Measurements from ENCODE around the gene OR8K3.

Gene OR8K3

DNA sequence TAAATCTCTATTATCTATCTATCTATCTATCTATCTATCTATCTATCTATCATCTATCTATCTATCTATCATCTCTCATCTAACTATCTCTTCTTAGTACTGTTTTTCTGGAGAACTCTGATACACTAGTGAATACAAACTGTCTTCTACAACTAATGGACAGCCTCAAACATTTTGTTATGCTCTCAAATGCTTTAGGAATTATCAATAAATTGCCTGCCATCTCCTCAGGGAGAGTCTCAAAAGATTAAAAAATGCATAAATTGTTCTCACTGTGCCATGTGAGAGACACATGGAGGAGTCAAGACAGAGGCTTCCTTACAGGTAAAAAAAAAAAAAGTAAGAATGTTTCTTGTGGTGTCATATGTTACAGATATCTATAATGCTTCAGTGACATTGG is at the start of gene OR8K3:
Gene OR8K3, plus strand, starts transcription at position 301 of the 400 bp plus-strand sequence. CDS start 3,163 bp downstream, outside the sequence.
- no peak for DNase-seq

DNA sequence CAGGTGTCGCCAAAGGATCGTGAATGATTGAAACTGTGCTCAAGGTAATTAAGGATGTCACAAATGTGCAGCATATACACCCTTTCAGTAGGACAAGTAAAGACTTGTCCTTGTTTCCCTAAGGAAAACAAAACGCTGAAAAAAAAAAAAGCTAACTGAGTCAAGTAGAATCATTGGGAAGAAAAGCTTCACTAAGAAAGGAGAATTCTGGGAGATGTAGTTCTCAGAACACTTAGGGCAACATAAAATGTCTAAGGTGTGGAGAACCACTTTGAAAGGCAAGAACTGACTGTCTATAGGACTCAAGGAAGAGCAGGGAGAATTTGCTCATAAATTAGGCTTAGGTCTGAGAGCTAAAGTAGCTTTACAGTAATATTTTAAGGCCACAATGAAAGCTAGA is 43.9 kb upstream of the OR8K3 start:
- DNase-seq: no peak

DNA sequence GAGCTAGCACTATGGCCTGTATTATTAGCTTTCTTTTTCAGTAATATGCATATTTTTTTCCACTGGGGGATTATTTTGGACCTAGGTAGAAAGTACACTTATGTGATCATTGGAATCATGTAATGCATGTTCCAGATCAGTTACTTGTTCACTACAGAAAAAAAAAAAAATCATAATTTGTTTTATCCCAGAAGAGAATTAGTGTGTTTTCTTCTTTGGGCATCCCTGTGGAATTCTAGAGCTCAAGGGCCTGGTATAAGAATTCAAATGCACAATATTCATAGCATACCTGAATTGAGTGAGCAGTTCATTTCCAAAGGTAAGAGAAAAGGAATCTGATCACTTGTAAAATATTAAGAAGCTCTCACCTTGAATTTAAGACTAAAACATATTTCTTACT is 41.1 kb upstream of the OR8K3 start, which contains the start of gene OR5T1:
Gene OR5T1, plus strand, starts transcription at position 301 of the 400 bp plus-strand sequence. CDS start 1,485 bp downstream, outside the sequence.
- no peak for DNase-seq

DNA sequence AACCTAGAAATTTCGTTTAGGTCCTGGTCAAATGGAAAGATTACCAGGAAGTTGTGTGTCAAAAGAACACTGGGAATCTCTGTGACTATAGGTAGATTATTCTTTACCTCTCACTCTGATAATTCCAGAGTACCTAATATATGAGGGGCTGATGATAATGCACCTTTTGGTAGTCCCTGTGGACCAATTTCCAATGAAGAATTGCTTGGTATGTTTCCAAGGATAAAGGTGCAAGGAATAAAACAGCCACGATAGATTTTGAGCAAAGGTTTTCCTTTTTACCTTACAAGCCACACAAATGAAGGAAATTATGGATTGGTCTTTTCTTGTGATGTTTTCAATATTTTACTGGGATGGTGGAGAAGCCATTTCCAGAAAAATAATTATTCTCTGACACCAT is 22.8 kb upstream of the OR8K3 start, which contains the start of gene OR8H1:
Gene OR8H1, minus strand, starts transcription at position 101 of the 400 bp plus-strand sequence. CDS start 1,192 bp downstream, outside the sequence.
- DNase-seq: no peak

DNA sequence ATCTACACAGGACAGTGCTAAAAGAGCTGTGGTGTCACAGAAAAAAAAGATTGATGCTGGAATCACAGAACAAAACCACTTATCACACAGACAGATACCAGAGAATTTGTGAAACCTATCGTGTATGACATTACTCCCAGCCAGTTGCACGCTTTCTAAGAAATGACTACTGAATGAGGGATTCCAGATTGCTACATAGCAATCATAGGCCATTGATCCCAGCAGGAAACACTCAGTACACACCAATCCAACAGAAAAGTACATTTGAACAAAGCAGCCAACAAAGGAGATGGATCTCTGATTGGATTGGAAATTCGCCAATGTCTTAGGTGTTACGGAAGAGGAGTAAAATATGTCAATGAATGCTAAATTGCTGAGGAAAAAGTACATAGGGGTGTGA is 18.0 kb upstream of the OR8K3 start:
- DNase-seq: no peak

DNA sequence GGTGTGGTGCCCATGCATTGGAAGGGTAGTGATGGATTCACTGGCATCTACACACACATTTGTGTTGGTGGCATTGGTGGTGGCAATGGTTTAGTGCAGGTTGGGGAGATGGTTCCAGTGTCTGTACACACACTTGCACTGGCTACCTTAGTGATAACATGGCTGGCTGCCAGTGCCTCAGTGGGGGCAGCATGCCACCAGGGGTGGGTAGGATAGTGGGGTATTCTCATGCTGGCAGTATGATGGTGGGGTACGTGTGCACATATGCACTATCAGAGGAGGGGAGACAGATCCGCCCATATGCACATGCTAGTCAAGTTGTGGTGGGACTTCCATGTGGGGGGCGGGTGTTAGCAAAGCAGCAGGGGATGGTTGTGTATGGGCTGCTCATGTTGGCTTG is 7.1 kb upstream of the OR8K3 start:
- no peak for DNase-seq

DNA sequence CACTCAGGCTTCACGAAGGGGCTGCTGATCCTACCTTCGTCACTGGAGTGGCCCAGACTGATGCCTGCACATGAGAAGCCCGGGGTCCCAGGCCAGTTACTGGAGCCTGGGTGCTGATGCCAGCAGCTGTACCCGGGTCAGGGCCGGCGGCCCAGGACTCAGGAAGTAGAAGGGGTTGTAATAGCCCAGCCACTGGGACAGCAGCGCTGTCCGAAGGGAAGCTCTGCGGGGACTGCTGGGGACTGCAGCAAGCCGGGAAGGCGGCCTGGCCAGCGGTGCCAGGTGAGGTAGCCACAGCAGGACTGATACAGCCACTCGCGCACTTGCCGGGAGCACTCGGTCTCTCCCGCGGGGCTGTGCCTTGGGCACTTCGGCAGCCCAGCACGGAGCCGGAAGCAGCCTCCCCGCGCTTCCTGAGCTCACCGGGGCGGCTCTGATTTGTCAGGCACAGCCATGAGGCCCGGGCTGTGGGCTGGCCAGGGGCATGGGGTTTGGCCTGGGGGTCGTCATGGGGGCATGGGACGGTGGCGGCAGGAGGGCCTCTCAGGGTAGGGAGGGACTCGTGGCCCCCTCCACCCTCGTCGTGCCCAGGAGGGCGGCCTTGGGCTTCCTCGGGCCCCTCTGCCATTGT is 17.0 kb downstream of the OR8K3 start:
- no peak for DNase-seq

DNA sequence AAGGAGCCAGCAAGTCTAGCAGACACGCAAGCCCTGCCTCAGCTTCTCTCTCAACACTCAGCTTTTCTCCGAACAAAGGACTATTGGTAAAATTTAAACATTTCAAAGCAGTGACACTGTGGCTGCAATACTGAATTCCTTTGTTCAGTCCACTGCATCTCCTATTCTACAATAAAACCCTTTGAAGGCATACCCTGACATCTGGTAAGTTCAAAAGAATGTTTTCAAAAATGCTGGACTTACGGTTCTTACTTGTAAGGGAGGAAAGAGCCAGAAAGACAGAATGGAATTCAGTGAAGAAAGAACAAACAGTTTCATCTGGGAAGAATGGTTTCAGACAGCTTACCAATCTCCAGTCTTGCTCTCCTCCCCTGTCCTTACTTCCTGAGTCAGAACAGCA is 18.2 kb downstream of the OR8K3 start:
- no peak for DNase-seq

DNA sequence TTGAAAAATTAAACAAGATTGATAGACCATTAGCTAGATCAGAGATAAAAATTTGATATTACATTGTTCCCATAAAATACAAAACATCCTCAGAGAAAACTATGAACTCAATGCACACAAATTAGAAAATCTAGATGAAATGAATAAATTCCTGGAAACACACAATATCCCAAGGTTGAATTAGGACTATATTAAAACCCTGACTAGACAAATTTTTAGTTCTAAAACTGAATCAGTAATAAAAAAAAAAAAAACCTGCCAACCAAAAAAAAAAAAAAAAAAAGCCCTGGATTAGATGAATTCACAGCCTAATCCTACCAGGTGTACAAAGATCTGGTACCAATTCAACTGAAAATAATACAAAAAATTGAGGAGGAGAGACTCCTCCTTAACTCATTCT is 25.3 kb downstream of the OR8K3 start:
- no peak for DNase-seq

DNA sequence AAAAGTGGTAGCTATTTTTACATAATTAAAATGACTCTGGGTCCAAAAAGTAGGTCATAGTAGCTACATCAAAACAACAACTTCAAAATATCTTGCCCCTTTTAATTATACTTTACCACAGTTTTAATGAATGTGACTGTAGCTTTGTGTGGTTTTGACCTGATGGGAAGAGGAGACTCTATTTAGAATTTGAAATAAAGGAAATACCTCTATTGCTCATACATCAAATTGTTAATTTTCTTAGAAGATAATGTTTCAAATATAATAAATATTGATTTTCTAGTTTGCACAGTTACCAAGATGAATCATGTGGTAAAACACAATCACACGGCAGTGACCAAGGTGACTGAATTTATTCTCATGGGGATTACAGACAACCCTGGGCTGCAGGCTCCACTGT is 30.8 kb downstream of the OR8K3 start, which contains the start of gene OR8K1:
Gene OR8K1, plus strand, starts transcription at position 301 of the 400 bp plus-strand sequence. Its CDS starts 0 bp downstream, at position 301.
- DNase-seq: no peak

DNA sequence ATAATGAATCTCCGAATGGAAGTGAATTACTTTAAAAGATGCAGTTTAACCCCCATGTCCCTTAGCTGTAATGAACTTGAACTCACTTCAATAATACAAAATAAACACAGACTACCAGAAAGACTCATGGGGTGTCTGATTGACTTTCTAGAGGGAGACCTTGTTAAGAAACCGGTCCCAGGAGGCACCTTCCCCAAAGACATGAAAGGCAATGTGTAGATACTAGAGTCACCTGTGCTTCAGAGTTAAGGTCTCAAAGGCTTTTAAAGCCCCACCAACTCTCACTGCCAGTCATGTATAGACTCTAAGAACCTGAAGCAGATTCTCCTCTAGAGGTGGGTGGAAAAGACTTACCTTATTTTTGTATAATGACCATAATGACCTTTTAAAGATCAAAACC is 39.0 kb downstream of the OR8K3 start, which contains the start of gene OR8J1:
Gene OR8J1, plus strand, starts transcription at position 301 of the 400 bp plus-strand sequence. CDS start 5,956 bp downstream, outside the sequence.
- DNase-seq: no peak
